ENCODE results near the gene NSG1. TPM values are rescaled to one million over a fixed set of nuclear protein-coding genes. Genes with fewer than 3 reads are reported as not detected.

Gene NSG1
- total and polyA plus RNA-seq, 2 experiments from 2014 or later: 30.2 to 70.1 TPM

DNA sequence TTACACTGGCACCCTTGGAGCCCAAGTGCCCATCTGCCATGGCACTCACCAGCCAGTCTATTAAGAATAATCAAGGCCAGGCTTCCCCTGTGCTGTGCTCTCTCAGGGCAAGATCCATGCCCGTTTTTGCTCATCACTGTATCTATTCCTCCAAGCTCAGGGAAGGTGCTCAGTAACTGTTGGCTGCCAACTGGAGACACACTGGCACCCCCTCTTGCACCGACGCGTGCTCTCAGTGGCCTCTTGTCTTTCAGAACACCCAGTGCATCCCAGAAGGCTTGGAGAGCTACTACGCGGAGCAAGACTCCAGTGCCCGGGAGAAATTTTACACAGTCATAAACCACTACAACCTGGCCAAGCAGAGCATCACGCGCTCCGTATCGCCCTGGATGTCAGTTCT, 30.1 kb downstream of the NSG1 start:
- no peaks in the 10 kb centered on the region for H3K9me3 ChIP-seq (ENCODE audit: low read depth)
- H3K79me2 ChIP-seq: no peaks in the 10 kb centered on the region
- no peak for DNase-seq (ENCODE audit: low spot score)
- TF ChIP-seq, protein P1, sequence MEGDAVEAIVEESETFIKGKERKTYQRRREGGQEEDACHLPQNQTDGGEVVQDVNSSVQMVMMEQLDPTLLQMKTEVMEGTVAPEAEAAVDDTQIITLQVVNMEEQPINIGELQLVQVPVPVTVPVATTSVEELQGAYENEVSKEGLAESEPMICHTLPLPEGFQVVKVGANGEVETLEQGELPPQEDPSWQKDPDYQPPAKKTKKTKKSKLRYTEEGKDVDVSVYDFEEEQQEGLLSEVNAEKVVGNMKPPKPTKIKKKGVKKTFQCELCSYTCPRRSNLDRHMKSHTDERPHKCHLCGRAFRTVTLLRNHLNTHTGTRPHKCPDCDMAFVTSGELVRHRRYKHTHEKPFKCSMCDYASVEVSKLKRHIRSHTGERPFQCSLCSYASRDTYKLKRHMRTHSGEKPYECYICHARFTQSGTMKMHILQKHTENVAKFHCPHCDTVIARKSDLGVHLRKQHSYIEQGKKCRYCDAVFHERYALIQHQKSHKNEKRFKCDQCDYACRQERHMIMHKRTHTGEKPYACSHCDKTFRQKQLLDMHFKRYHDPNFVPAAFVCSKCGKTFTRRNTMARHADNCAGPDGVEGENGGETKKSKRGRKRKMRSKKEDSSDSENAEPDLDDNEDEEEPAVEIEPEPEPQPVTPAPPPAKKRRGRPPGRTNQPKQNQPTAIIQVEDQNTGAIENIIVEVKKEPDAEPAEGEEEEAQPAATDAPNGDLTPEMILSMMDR (IDR thresholded peaks at IDR 0.05; ENCODE audit: poor library complexity): no peak
- TF ChIP-seq EZH2phosphoT487 (IDR thresholded peaks at IDR 0.05; ENCODE audit: low read depth, severe bottlenecking, unreplicated experiment) (no peak), EZH2 (IDR thresholded peaks at IDR 0.05; ENCODE audit: borderline replicate concordance) (no peak)
- no peaks in the 10 kb centered on the region for H4K20me1 ChIP-seq (ENCODE audit: insufficient read depth, poor library complexity, severe bottlenecking)
- no peak overlapping the region for H3K4me2 ChIP-seq
- H3K9me2 ChIP-seq (replicated peaks; ENCODE audit: insufficient read depth): no peaks in the 10 kb centered on the region
- H2AFZ ChIP-seq: no peak overlapping the region
- H3K27ac ChIP-seq: no peak overlapping the region
- 95% methylated on average over 11 of the region's 11 CpGs for WGBS (ENCODE audit: low lambda C conversion rate, missing lambda C conversion rate)
- no peaks in the 10 kb centered on the region for H3K4me1 ChIP-seq (ENCODE audit: insufficient read depth)
- H3K4me3 ChIP-seq: no peak overlapping the region
- H3K27me3 ChIP-seq: no peaks in the 10 kb centered on the region
- H3K36me3 ChIP-seq (replicated peaks; ENCODE audit: insufficient read depth, low read depth): no peaks in the 10 kb centered on the region

DNA sequence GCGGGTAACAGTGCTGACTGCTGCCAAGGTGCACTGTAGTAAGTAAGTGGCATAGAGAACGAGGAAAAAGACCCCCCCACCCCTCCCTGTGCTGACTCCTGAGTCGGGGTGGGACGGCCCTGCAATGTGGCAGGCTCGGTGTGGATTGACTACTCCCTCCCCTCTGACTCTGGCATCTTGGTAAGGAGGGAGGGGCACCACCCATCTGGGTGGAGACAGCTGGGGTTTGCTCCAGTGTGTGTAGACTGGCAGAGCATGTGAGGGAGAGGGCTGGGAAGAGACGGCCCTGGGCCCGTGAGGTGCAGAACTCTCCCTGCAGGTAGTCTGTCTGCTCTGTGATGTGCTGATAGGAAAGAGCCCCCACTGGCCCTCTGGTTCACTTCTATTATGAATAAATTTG, 31.0 kb downstream of the NSG1 start:
- TF ChIP-seq EZH2phosphoT487 (IDR thresholded peaks at IDR 0.05; ENCODE audit: low read depth, severe bottlenecking, unreplicated experiment) (no peak), EZH2 (IDR thresholded peaks at IDR 0.05; ENCODE audit: borderline replicate concordance) (no peak)
- TF ChIP-seq, protein P1 (IDR thresholded peaks at IDR 0.05; ENCODE audit: poor library complexity): no peak
- H3K4me3 ChIP-seq: no peak overlapping the region
- no peaks in the 10 kb centered on the region for H3K4me1 ChIP-seq (ENCODE audit: insufficient read depth)
- 76% methylated on average over 7 of the region's 7 CpGs for WGBS (ENCODE audit: low lambda C conversion rate, missing lambda C conversion rate)
- no peak overlapping the region for H3K4me2 ChIP-seq
- no peaks in the 10 kb centered on the region for H3K9me3 ChIP-seq (ENCODE audit: low read depth)
- H3K36me3 ChIP-seq (replicated peaks; ENCODE audit: insufficient read depth, low read depth): no peaks in the 10 kb centered on the region
- DNase-seq (ENCODE audit: low spot score): no peak
- H4K20me1 ChIP-seq (ENCODE audit: insufficient read depth, poor library complexity, severe bottlenecking): no peaks in the 10 kb centered on the region
- no peaks in the 10 kb centered on the region for H3K27me3 ChIP-seq
- no peaks in the 10 kb centered on the region for H3K79me2 ChIP-seq
- H3K9me2 ChIP-seq (replicated peaks; ENCODE audit: insufficient read depth): no peaks in the 10 kb centered on the region
- no peak overlapping the region for H2AFZ ChIP-seq
- H3K27ac ChIP-seq: no peak overlapping the region

DNA sequence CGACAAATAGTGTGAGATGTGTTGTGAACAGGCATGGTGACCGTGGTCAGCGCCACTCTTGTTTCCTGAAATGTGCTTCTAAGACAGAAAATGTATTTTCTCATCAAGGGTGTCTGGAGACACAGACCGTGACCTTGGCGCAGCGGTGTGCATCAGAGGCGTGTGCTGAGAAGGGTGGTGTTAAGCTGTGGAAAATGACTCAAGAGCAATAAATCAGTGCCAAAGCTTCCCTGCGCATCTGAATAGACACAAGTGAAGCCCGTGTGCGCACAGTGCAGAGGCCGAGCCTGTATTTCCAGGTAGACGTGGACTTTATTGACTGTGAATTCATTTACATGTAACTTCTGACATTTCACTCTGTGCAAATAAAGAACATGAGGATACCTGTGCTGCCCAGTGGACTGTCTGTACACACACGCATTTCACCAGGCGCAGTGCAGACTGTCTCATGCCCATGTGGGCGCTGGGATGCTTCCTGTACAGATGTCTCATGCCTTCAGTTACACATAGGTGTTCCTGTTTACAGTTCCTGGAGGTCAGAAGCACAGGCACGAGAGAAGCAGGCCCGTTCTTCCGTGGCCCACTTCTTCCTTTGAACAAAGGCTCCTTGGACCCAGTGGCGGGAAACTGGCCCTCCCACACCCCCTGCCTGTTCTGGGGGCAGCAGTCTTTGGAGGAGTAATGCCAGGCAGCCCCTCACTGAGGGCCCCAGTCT, 31.9 kb downstream of the NSG1 start:
- Histone ChIP-seq H3K4me1 (ENCODE audit: insufficient read depth) (no peaks in the 10 kb centered on the region), H3K27ac (no peak overlapping the region), H3K9me3 (ENCODE audit: low read depth) (no peaks in the 10 kb centered on the region), H3K36me3 (replicated peaks; ENCODE audit: insufficient read depth, low read depth) (no peaks in the 10 kb centered on the region), H3K9me2 (replicated peaks; ENCODE audit: insufficient read depth) (no peaks in the 10 kb centered on the region), H4K20me1 (ENCODE audit: insufficient read depth, poor library complexity, severe bottlenecking) (no peaks in the 10 kb centered on the region), H3K79me2 (no peaks in the 10 kb centered on the region), H3K4me3 (no peak overlapping the region), H3K4me2 (no peak overlapping the region), H3K27me3 (no peaks in the 10 kb centered on the region), H2AFZ (no peak overlapping the region)
- TF ChIP-seq EZH2 (IDR thresholded peaks at IDR 0.05; ENCODE audit: borderline replicate concordance): no peak
- TF ChIP-seq, protein P1 (IDR thresholded peaks at IDR 0.05; ENCODE audit: poor library complexity): no peak
- no peak for TF ChIP-seq EZH2phosphoT487 (IDR thresholded peaks at IDR 0.05; ENCODE audit: low read depth, severe bottlenecking, unreplicated experiment)
- no peak for DNase-seq (ENCODE audit: low spot score)
- WGBS (ENCODE audit: low lambda C conversion rate, missing lambda C conversion rate): 93% methylated on average over 19 of the region's 19 CpGs
